K562 (cell line): Measurements from ENCODE around the gene MRPS15. TPM values are rescaled to one million over a fixed set of nuclear protein-coding genes. Genes with fewer than 3 reads are reported as not detected.

Experiments
- CBX5 ChIP-seq: IDR thresholded peaks from 2 replicates; pipeline ENCODE4 v1.6.1; 2014; ENCODE audit warnings: low read depth, borderline replicate concordance
- DDX20 ChIP-seq: fragments of 450-650 bp; IDR thresholded peaks from 2 replicates; pipeline ENCODE4 v1.6.1; 2016; ENCODE audit warnings: missing genetic modification characterization, low read depth, mild to moderate bottlenecking, missing compliant biosample characterization, moderate library complexity
- ESRRB ChIP-seq: fragments of 250-450 bp; sonication (Bioruptor Pico); IDR thresholded peaks from 2 replicates; pipeline ENCODE4 v1.5.0; 2020; ENCODE audit warnings: mild to moderate bottlenecking, moderate library complexity, borderline replicate concordance
- EWSR1 ChIP-seq: fragments of 450-650 bp; IDR thresholded peaks from 2 replicates; pipeline ENCODE4 v1.6.1; 2018; ENCODE audit warnings: borderline replicate concordance, mild to moderate bottlenecking, low read depth, moderate library complexity; ENCODE audit not compliant: partially characterized antibody
- FOXP1 ChIP-seq: sonication (generic); formaldehyde crosslinking; IDR thresholded peaks from 2 replicates; pipeline ENCODE4 v1.8.0; 2022; ENCODE audit warnings: mild to moderate bottlenecking, missing genetic modification reagents
- HNRNPK ChIP-seq: fragments of 200-400 bp; formaldehyde crosslinking; IDR thresholded peaks from one replicate; pipeline ENCODE4 v1.6.1; 2018; ENCODE audit warnings: mild to moderate bottlenecking, low read depth, low read length; ENCODE audit not compliant: poor library complexity, severe bottlenecking
- KDM2B ChIP-seq: fragments of 250-450 bp; sonication (Bioruptor Pico); IDR thresholded peaks from 2 replicates; pipeline ENCODE4 v1.8.0; 2021; ENCODE audit warnings: mild to moderate bottlenecking, moderate library complexity
- KDM5B ChIP-seq: fragments of 200-600 bp; sonication (generic); IDR thresholded peaks from 2 replicates; pipeline ENCODE4 v1.6.1; 2012; ENCODE audit warnings: low read depth, mild to moderate bottlenecking, moderate library complexity, low read length, control low read depth, inconsistent platforms; ENCODE audit not compliant: insufficient replicate concordance
- MCM3 ChIP-seq: fragments of 450-650 bp; IDR thresholded peaks from 2 replicates; pipeline ENCODE4 v1.6.1; 2016
- NR4A1 ChIP-seq, 2 experiments: fragments of 250-450 bp in 1 of 2; fragments of 450-650 bp in 1 of 2; sonication (Bioruptor Pico) in 1 of 2; IDR thresholded peaks; 2 replicates each; pipeline versions ENCODE4 v1.4.0 to v1.6.1; 2016 to 2020; ENCODE audit warnings: mild to moderate bottlenecking in 2 of 2, missing compliant biosample characterization in 1 of 2, missing genetic modification characterization in 1 of 2, moderate library complexity in 1 of 2
- POLR2B ChIP-seq: fragments of 450-650 bp; IDR thresholded peaks from 2 replicates; pipeline ENCODE4 v1.6.1; 2018; ENCODE audit warnings: low read depth; ENCODE audit not compliant: partially characterized antibody
- RBFOX2 ChIP-seq: fragments of 200-400 bp; formaldehyde crosslinking; IDR thresholded peaks from 2 replicates; pipeline ENCODE4 v1.6.1; 2017; ENCODE audit warnings: low read depth, mild to moderate bottlenecking, low read length, moderate library complexity
- TCF7L2 ChIP-seq: fragments of 150-350 bp; IDR thresholded peaks from 2 replicates; pipeline ENCODE4 v1.6.1; 2016; ENCODE audit warnings: low read depth, mild to moderate bottlenecking, low read length, moderate library complexity
- TEAD1 ChIP-seq, 2 experiments: fragments of 450-650 bp in 1 of 2; sonication (generic) in 1 of 2; formaldehyde crosslinking; IDR thresholded peaks; 2 replicates each; pipeline versions ENCODE4 v1.4.0 to v1.8.0; 2020 to 2022; ENCODE audit warnings: mild to moderate bottlenecking in 2 of 2, missing genetic modification reagents in 1 of 2
- TSC22D4 ChIP-seq: fragments of 450-650 bp; IDR thresholded peaks from 2 replicates; pipeline ENCODE4 v1.6.1; 2016; ENCODE audit warnings: missing genetic modification characterization, missing biosample characterization, control low read depth
- ZNF253 ChIP-seq: fragments of 250-450 bp; sonication (Bioruptor Pico); conservative IDR thresholded peaks from 2 replicates; pipeline ENCODE4 v1.6.1; 2021; ENCODE audit warnings: mild to moderate bottlenecking
- polyA plus RNA-seq, 8 experiments: library from polyadenylated mRNA; depleted of rRNA in 4 of 8; stranded (reverse) in 5 of 8; unstranded in 3 of 8; fragments of >200 nt; fragmentation: Nextera tagmentation in 2 of 8; fragmentation: Illumina TruSeq in 1 of 8; extraction: Ambion mirVana in 2 of 8; extraction: Trizol in 1 of 8; gene quantifications; 2 replicates each; pipeline versions ENCODE4 v1.2.1 to v1.2.3, GENCODE V29; 2011 to 2014; ENCODE audit warnings: inconsistent platforms in 1 of 8, missing spikeins in 1 of 8
- total RNA-seq, 7 experiments: library from RNA; depleted of rRNA in 6 of 7; stranded (reverse); fragments of >200 nt in 6 of 7; fragmentation: Illumina TruSeq in 2 of 7; extraction: Trizol in 2 of 7; gene quantifications; 2 replicates each; pipeline versions ENCODE4 v1.2.1 to v1.2.3, GENCODE V29; 2011 to 2021; ENCODE audit warnings: low replicate concordance in 1 of 7
- TF ChIP-seq, protein P1 (sequence below): fragments of 250-450 bp; sonication (Bioruptor Pico); IDR thresholded peaks from 2 replicates; pipeline ENCODE4 v1.8.0; 2021; ENCODE audit warnings: mild to moderate bottlenecking, moderate library complexity
- TF ChIP-seq, protein P2 (sequence below): fragments of 450-650 bp; formaldehyde crosslinking; IDR thresholded peaks from 2 replicates; pipeline ENCODE4 v1.4.0; 2022; ENCODE audit warnings: mild to moderate bottlenecking, moderate library complexity
- TF ChIP-seq, protein P3 (sequence below): fragments of 450-650 bp; IDR thresholded peaks from 2 replicates; pipeline ENCODE4 v1.6.1; 2016; ENCODE audit warnings: mild to moderate bottlenecking
- TF ChIP-seq, protein P4 (sequence below): fragments of 200-800 bp; sonication (Bioruptor generic); IDR thresholded peaks from 2 replicates; pipeline ENCODE4 v1.6.1; 2017; ENCODE audit warnings: missing genetic modification characterization, missing compliant biosample characterization
- TF ChIP-seq, protein P5 (sequence below): fragments of 250-450 bp; sonication (Bioruptor Pico); IDR thresholded peaks from 2 replicates; pipeline ENCODE4 v1.4.0; 2020; ENCODE audit warnings: borderline replicate concordance

MRPS15 gene
- total and polyA plus RNA-seq, 9 of the 15 experiments (the other 6 are each of a cell fraction or from before 2014, with no cell fraction given), result 62.9 to 286 (median 149) TPM

DNA sequence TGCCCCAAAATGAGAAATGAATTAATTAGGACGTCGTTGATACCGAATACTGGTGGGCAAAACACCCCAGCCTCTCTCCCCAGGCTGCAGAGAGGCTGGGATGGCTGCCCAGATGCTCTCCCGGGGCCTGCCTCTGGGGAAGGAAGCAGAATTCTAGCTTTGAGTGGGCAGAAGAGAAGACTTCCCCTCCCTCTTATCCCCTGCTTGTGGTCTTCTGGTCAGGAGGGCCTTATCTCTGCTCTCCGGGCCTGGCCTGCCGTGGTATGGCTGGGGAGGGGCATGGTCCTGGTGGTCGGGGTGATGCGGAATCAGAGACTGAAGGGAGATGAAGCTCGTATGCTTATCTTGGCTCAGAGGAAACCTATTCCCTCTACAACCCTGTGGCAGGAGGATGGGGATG lies 28.3 kb upstream of the MRPS15 start (continued):
- TF ChIP-seq, protein P1, sequence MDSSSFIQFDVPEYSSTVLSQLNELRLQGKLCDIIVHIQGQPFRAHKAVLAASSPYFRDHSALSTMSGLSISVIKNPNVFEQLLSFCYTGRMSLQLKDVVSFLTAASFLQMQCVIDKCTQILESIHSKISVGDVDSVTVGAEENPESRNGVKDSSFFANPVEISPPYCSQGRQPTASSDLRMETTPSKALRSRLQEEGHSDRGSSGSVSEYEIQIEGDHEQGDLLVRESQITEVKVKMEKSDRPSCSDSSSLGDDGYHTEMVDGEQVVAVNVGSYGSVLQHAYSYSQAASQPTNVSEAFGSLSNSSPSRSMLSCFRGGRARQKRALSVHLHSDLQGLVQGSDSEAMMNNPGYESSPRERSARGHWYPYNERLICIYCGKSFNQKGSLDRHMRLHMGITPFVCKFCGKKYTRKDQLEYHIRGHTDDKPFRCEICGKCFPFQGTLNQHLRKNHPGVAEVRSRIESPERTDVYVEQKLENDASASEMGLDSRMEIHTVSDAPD (CRISPR knock-in tag), result no peak
- TF ChIP-seq POLR2B (no peak), ESRRB (CRISPR knock-in tag) (no peak), DDX20 (no peak), KDM2B (no peak), CBX5 (no peak), TSC22D4 (tag) (no peak), TEAD1 (CRISPR knock-in tag; IDR thresholded peaks at IDR 0.05) (peak; percentile 7 to 73; a peak in 2 of 4 replicates), TCF7L2 (no peak), RBFOX2 (no peak), KDM5B (no peak), MCM3 (no peak), FOXP1 (CRISPR knock-in tag) (no peak), ZNF253 (CRISPR knock-in tag) (no peak), HNRNPK (no peak), EWSR1 (no peak), NR4A1 (CRISPR knock-in tag; IDR thresholded peaks at IDR 0.05) (no peak), NR4A1 (tag; IDR thresholded peaks at IDR 0.05) (no peak)
- TF ChIP-seq, protein P2, sequence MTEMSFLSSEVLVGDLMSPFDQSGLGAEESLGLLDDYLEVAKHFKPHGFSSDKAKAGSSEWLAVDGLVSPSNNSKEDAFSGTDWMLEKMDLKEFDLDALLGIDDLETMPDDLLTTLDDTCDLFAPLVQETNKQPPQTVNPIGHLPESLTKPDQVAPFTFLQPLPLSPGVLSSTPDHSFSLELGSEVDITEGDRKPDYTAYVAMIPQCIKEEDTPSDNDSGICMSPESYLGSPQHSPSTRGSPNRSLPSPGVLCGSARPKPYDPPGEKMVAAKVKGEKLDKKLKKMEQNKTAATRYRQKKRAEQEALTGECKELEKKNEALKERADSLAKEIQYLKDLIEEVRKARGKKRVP (CRISPR knock-in tag), result no peak
- TF ChIP-seq, protein P3, sequence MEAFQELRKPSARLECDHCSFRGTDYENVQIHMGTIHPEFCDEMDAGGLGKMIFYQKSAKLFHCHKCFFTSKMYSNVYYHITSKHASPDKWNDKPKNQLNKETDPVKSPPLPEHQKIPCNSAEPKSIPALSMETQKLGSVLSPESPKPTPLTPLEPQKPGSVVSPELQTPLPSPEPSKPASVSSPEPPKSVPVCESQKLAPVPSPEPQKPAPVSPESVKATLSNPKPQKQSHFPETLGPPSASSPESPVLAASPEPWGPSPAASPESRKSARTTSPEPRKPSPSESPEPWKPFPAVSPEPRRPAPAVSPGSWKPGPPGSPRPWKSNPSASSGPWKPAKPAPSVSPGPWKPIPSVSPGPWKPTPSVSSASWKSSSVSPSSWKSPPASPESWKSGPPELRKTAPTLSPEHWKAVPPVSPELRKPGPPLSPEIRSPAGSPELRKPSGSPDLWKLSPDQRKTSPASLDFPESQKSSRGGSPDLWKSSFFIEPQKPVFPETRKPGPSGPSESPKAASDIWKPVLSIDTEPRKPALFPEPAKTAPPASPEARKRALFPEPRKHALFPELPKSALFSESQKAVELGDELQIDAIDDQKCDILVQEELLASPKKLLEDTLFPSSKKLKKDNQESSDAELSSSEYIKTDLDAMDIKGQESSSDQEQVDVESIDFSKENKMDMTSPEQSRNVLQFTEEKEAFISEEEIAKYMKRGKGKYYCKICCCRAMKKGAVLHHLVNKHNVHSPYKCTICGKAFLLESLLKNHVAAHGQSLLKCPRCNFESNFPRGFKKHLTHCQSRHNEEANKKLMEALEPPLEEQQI, result no peak
- TF ChIP-seq, protein P4, sequence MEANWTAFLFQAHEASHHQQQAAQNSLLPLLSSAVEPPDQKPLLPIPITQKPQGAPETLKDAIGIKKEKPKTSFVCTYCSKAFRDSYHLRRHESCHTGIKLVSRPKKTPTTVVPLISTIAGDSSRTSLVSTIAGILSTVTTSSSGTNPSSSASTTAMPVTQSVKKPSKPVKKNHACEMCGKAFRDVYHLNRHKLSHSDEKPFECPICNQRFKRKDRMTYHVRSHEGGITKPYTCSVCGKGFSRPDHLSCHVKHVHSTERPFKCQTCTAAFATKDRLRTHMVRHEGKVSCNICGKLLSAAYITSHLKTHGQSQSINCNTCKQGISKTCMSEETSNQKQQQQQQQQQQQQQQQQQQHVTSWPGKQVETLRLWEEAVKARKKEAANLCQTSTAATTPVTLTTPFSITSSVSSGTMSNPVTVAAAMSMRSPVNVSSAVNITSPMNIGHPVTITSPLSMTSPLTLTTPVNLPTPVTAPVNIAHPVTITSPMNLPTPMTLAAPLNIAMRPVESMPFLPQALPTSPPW (CRISPR knock-in tag), result peak; percentile 86
- TF ChIP-seq, protein P5, sequence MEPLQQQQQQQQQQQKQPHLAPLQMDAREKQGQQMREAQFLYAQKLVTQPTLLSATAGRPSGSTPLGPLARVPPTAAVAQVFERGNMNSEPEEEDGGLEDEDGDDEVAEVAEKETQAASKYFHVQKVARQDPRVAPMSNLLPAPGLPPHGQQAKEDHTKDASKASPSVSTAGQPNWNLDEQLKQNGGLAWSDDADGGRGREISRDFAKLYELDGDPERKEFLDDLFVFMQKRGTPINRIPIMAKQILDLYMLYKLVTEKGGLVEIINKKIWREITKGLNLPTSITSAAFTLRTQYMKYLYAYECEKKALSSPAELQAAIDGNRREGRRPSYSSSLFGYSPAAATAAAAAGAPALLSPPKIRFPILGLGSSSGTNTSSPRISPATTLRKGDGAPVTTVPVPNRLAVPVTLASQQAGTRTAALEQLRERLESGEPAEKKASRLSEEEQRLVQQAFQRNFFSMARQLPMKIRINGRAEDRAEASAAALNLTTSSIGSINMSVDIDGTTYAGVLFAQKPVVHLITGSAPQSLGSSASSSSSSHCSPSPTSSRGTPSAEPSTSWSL, result no peak
